ENCODE results near the gene CDNF. TPM values are rescaled to one million over a fixed set of nuclear protein-coding genes. Genes with fewer than 3 reads are reported as not detected.
A peak's percentile ranks its signal among the peaks of the same experiment; 100 is the strongest.

The CDNF gene
- total and polyA plus RNA-seq, 10 of the 15 experiments (the other 5 are each of a cell fraction or from before 2014, with no cell fraction given): 0.08 to 1.9 (median 0.77) TPM

- TF ChIP-seq MLLT1 (IDR thresholded peaks at IDR 0.05) (no peak; the same call in 1 of the 2 replicates), E2F4 (IDR thresholded peaks at IDR 0.05; ENCODE audit: low read depth, low read length) (peak; percentile 83), KAT2A (conservative IDR thresholded peaks at IDR 0.05; ENCODE audit: control insufficient read depth, low read depth, low read length) (no peak), BCL3 (IDR thresholded peaks at IDR 0.05; ENCODE audit: borderline replicate concordance, insufficient read depth, low read depth, low read length, poor library complexity, severe bottlenecking) (no peak), DPF2 (IDR thresholded peaks at IDR 0.05) (peak; percentile 78), ZBTB40 (IDR thresholded peaks at IDR 0.05; ENCODE audit: borderline replicate concordance) (peak; percentile 67; the same call in 1 of the 2 replicates), PBX3 (IDR thresholded peaks at IDR 0.05; ENCODE audit: insufficient replicate concordance, low read depth, low read length) (peak; percentile 79), KLF5 (IDR thresholded peaks at IDR 0.05; ENCODE audit: partially characterized antibody) (no peak), NFYB (IDR thresholded peaks at IDR 0.05; ENCODE audit: insufficient read depth, low read depth, low read length) (peak; percentile 95), ASH2L (IDR thresholded peaks at IDR 0.05; ENCODE audit: borderline replicate concordance, low read depth) (no peak; the same call in 1 of the 2 replicates), STAT1 (conservative IDR thresholded peaks at IDR 0.05) (no peak), PRDM15 (CRISPR knock-in tag; IDR thresholded peaks at IDR 0.05) (no peak), MYB (IDR thresholded peaks at IDR 0.05; ENCODE audit: borderline replicate concordance, low read depth, low read length) (no peak), ZNF217 (IDR thresholded peaks at IDR 0.05) (no peak)
Observed at GRCh38 chr10:14837757-14838581, at the start of gene CDNF, which contains the start of the genes HSPA14 and MSANTD7 (continued).
